H1 (cell line): Measurements from ENCODE around the gene FAM167B. TPM values are rescaled to one million over a fixed set of nuclear protein-coding genes. Genes with fewer than 3 reads are reported as not detected.

ENCODE experiments used
- ASH2L ChIP-seq: fragments of 200-600, 300-600 bp; sonication (generic); IDR thresholded peaks from one replicate; pipeline ENCODE4 v1.7.1; 2017; ENCODE audit warnings: low read length
- CBX5 ChIP-seq: fragments of 300-800, 300-1000 bp; sonication (generic); IDR thresholded peaks from 2 replicates; pipeline ENCODE4 v1.7.1; 2016; ENCODE audit warnings: antibody characterized with exemption, low read length, low read depth
- CTCF ChIP-seq, 3 experiments: IDR thresholded peaks; 1 replicate in 2 of 3; 2 replicates in 1 of 3; pipeline versions ENCODE4 v1.5.1 to v1.6.1; 2011; ENCODE audit warnings: low read length in 3 of 3, mild to moderate bottlenecking in 3 of 3, inconsistent platforms in 2 of 3, low read depth in 1 of 3, moderate library complexity in 1 of 3; ENCODE audit not compliant: insufficient read depth in 1 of 3; ENCODE audit errors: control extremely low read depth in 1 of 3
- EZH2 ChIP-seq: fragments of 200-600 bp; sonication (generic); IDR thresholded peaks from 2 replicates; pipeline ENCODE4 v1.7.1; 2012; ENCODE audit warnings: low read depth, mild to moderate bottlenecking, moderate library complexity, low read length, inconsistent platforms; ENCODE audit not compliant: severe bottlenecking
- FOSL1 ChIP-seq: IDR thresholded peaks from 2 replicates; pipeline ENCODE4 v1.6.1; 2011; ENCODE audit warnings: mild to moderate bottlenecking, low read depth, low read length, moderate library complexity; ENCODE audit not compliant: insufficient read depth
- POLR2A ChIP-seq, 2 experiments: IDR thresholded peaks; 1 replicate in 1 of 2; 2 replicates in 1 of 2; pipeline ENCODE4 v1.6.1; 2011; ENCODE audit warnings: low read depth in 2 of 2, low read length in 2 of 2, mild to moderate bottlenecking in 2 of 2; ENCODE audit errors: control extremely low read depth in 1 of 2
- RNF2 ChIP-seq: fragments of 200-900, 300-1000 bp; sonication (generic); IDR thresholded peaks from 2 replicates; pipeline ENCODE4 v1.7.1; 2016; ENCODE audit warnings: borderline replicate concordance, low read depth, mild to moderate bottlenecking, antibody characterized with exemption, low read length; ENCODE audit not compliant: poor library complexity, severe bottlenecking; ENCODE audit errors: missing control alignments
- SIX5 ChIP-seq: IDR thresholded peaks from 2 replicates; pipeline ENCODE4 v1.6.1; 2011; ENCODE audit warnings: mild to moderate bottlenecking, low read depth, low read length
- SP1 ChIP-seq: IDR thresholded peaks from 2 replicates; pipeline ENCODE4 v1.6.1; 2011; ENCODE audit warnings: low read depth, low read length
- SP2 ChIP-seq: IDR thresholded peaks from 2 replicates; pipeline ENCODE4 v1.6.1; 2012; ENCODE audit warnings: mild to moderate bottlenecking, low read length, inconsistent platforms
- TAF1 ChIP-seq: IDR thresholded peaks from 2 replicates; pipeline ENCODE4 v1.6.1; 2011; ENCODE audit warnings: mild to moderate bottlenecking, low read depth, low read length
- TAF7 ChIP-seq: optimal IDR thresholded peaks from 2 replicates; pipeline ENCODE3; 2011; ENCODE audit warnings: low read depth, mild to moderate bottlenecking, inconsistent platforms, low read length, moderate library complexity, borderline replicate concordance
- TEAD4 ChIP-seq: IDR thresholded peaks from 2 replicates; pipeline ENCODE4 v1.6.1; 2012; ENCODE audit warnings: low read depth, low read length, inconsistent platforms, mixed read lengths
- ZNF274 ChIP-seq: IDR thresholded peaks from 2 replicates; pipeline ENCODE4 v1.7.0; 2012; ENCODE audit warnings: low read length, borderline replicate concordance; ENCODE audit errors: extremely low read depth
- polyA plus RNA-seq, 7 experiments: library from polyadenylated mRNA; depleted of rRNA in 3 of 7; stranded (reverse) in 5 of 7; unstranded in 2 of 7; fragments of >200 nt in 5 of 7; fragments of 200-250 nt in 2 of 7; gene quantifications; 1 replicate in 5 of 7; 2 replicates in 1 of 7; 4 replicates in 1 of 7; pipeline versions ENCODE4 v1.2.1 to v1.2.3, GENCODE V29; 2011 to 2013; ENCODE audit warnings: missing spikeins in 2 of 7, mixed read lengths in 2 of 7
- total RNA-seq: library from RNA; stranded (reverse); fragmentation: NEBNext Ultra II Directional; extraction: Animal tissue kit (Norgen Biotek cat#: 25700); gene quantifications from 2 replicates; pipeline ENCODE4 v1.2.1, GENCODE V29; 2021
- TF ChIP-seq, protein P1 (sequence below): IDR thresholded peaks from 2 replicates; pipeline ENCODE4 v1.6.1; 2011; ENCODE audit warnings: low read length, improper control_type of control experiment

Gene FAM167B
- total and polyA plus RNA-seq, 2 of the 8 experiments (the other 6 are each of a cell fraction or from before 2014, with no cell fraction given): 2.8 to 3.9 TPM

GRCh38 chr1:32241001-32241763 is 5.8 kb upstream of the FAM167B start (continued):
- TF ChIP-seq EZH2 (no peak), ZNF274 (no peak), TEAD4 (no peak), SP2 (no peak), CBX5 (no peak), SIX5 (no peak), FOSL1 (no peak), CTCF (IDR thresholded peaks at IDR 0.05; ENCODE audit: control extremely low read depth in 1 of 3, insufficient read depth in 1 of 3, low read depth in 1 of 3, low read length in 3 of 3) (0 out of 4 replicates have a peak, but pooled peaks of 1 of the 3 experiments have one; percentile 10), POLR2A (IDR thresholded peaks at IDR 0.05; ENCODE audit: control extremely low read depth in 1 of 2, low read depth in 2 of 2, low read length in 2 of 2) (no peak), RNF2 (no peak), SP1 (no peak), TAF1 (no peak), TAF7 (no peak), ASH2L (peak; percentile 69)
- TF ChIP-seq, protein P1, sequence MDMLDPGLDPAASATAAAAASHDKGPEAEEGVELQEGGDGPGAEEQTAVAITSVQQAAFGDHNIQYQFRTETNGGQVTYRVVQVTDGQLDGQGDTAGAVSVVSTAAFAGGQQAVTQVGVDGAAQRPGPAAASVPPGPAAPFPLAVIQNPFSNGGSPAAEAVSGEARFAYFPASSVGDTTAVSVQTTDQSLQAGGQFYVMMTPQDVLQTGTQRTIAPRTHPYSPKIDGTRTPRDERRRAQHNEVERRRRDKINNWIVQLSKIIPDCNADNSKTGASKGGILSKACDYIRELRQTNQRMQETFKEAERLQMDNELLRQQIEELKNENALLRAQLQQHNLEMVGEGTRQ: no peak
